Stimulated activated CD8-positive, alpha-beta memory T cell treated with anti-CD3 and anti-CD28 coated beads, Interleukin-7, amount 100 ng/mL, for 24 hours (primary cell): Measurements from ENCODE around the gene CENPF.
A peak's percentile ranks its signal among the peaks of the same experiment; 100 is the strongest.
"Not testable (repeated sequence)": the region's sequence is repeated elsewhere in the genome, so short reads cannot be mapped to it uniquely, and the experiment has no call there.

ENCODE experiments used
- DNase-seq: peaks from one replicate; pipeline ENCODE4 v3.0.0-alpha.2; 2020; ENCODE audit warnings: low read depth

The CENPF gene, protein sequence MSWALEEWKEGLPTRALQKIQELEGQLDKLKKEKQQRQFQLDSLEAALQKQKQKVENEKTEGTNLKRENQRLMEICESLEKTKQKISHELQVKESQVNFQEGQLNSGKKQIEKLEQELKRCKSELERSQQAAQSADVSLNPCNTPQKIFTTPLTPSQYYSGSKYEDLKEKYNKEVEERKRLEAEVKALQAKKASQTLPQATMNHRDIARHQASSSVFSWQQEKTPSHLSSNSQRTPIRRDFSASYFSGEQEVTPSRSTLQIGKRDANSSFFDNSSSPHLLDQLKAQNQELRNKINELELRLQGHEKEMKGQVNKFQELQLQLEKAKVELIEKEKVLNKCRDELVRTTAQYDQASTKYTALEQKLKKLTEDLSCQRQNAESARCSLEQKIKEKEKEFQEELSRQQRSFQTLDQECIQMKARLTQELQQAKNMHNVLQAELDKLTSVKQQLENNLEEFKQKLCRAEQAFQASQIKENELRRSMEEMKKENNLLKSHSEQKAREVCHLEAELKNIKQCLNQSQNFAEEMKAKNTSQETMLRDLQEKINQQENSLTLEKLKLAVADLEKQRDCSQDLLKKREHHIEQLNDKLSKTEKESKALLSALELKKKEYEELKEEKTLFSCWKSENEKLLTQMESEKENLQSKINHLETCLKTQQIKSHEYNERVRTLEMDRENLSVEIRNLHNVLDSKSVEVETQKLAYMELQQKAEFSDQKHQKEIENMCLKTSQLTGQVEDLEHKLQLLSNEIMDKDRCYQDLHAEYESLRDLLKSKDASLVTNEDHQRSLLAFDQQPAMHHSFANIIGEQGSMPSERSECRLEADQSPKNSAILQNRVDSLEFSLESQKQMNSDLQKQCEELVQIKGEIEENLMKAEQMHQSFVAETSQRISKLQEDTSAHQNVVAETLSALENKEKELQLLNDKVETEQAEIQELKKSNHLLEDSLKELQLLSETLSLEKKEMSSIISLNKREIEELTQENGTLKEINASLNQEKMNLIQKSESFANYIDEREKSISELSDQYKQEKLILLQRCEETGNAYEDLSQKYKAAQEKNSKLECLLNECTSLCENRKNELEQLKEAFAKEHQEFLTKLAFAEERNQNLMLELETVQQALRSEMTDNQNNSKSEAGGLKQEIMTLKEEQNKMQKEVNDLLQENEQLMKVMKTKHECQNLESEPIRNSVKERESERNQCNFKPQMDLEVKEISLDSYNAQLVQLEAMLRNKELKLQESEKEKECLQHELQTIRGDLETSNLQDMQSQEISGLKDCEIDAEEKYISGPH (N-terminal part only)

DNA sequence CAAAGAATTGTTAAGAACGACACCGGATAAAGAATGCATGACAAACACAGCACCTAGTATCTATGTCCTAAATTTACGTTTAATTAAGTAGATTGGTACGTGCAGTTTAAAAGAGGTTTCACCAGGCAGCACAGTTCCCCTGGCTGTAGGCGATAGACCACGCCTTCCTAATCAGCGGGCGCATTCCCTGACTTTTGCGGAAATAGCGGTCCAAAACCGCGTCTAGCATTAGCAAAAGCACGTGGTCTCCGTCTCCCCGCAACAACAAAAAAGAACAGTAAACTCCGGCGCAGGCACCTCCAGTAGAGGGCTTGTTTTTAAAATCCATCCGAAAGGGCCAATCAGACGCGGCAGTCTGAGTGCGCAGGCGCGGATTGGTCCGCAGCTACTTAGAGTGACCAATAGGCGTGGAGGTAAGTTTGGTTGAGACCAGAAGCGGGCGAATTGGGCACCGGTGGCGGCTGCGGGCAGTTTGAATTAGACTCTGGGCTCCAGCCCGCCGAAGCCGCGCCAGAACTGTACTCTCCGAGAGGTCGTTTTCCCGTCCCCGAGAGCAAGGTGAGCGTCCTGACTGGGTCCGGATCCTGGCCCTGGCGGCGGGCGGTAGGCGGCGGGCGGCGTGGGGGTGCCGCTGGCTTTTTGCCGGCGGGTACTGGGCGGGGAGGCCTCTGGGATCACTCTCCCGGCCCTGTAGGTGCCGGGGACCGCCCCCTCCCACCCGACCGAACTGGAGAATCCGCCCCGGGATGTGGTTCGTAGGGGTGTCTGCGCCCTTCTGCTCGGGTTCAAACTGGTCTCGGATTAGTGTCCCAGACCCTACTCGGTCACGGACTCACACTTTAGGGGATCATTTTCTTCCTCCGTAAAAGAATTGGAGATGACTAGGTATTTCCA, at the start of gene CENPF:
Gene CENPF, plus strand, starts transcription at position 432 of the 894 bp plus-strand sequence. CDS start 10,560 bp downstream, outside the sequence.
- peak; percentile 82 for DNase-seq

DNA sequence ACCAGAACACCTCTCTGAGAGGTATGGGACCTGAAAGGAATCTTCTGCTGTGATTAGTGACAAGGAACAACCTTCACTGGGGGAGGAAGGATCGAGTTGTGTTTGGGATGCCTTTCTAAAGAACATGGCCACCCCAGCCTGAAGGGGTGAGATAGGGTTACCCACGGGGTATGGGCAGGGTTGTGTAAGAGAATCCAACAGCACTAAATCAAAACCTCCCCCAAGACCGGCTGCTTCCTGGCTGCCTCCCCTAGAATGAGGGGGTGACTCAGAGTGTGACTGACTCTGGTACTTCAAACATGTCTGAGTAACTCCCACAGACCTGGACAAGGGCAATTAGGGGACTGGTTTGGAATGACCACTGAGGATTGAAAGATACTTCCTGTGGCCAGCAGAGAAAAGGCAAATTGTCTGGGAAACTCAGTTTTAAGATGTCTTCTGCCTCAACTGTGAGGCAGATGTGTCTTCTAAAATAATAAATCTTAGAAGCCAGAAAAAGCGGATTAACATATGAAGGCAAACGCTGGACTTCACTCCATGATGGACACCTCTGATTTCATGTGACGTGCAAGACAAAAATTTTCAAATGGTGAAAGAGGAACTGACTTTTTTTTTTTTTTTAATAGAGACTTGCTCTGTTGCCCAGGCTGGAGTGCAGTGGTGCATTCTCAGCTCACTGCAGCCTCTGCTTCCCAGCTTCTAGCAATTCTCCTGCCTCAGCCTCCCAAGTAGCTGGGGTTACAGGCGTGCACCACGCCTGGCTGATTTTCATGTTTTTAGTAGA, 44.9 kb upstream of the CENPF start:
- DNase-seq: no peak

DNA sequence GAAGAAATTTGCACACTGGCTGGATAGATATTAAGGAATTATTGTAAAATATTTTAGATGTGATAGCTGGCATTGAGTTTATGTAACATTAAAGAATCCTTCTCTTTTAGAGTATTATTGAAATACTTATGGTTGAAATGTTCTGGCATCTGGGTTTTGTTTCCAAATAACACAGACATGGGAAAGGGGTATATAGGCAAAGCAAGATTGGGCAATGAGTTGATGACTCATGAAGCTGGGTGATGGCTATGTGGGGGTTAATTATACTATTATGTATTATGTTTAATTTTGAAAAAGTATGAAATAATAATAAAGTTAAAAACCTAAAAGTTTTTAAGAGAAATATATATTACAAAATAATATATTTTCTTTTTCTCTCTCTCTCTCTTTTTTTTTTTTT, 39.1 kb upstream of the CENPF start:
- no peak for DNase-seq

DNA sequence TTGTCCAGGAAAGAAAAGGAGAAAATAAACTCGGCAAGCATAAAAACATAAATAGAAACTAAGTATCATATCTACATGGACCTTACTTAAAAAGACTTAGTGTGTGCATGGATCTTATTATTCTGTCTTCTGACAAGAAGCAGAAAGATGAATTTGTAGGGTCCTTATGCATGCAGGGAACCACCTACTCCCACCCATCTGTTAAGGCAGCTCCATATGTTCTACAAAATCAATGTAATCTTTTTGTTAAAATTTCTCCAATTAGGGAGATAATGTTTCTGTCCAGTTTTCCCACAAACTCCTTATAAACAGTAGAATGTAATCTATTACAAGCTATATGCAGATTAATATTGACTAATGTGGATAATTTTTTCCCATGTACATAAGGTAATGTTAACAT, 37.7 kb upstream of the CENPF start:
- no peak for DNase-seq

DNA sequence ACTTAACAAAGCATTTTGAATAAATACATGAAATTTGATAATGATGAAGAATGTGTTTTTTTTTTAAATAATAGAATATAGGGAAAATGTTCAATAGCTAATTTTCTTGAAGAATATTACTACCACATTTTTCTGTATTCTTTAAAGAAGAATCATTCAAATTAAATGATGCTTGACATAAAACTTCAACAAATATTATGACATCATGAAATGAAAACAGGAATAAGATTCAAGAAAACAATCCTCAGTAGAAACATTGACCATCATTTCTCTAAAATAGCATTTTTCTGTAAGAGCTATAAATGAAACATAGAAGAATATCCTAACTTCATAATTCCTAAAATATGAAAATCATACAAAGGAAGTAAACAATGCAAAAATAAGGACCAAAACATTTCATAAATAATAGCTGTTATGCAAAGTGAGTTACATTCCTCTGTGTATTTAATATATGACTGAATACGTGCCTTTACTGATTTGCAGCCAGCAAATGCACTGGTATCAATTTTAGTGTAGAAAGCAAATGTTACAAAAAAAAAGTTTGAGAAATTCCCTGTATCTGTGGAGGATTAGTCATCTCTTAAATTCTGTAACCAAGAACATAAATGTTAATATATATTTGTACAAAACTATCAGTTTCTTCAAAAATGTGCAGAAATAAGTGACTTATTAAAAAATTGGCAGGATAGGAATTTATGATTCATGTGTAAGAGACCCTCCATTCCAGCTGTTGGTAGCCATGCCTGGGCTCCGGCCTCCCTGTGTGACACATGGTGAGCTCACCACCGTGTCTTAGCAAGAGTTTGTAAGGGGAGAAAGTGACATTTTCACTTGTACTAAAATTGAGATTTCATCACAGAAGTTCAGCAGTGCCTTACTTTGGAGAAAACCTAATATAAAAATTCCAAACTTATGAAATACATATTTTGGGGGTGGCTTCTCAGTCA, 36.6 kb upstream of the CENPF start:
- DNase-seq: no peak

DNA sequence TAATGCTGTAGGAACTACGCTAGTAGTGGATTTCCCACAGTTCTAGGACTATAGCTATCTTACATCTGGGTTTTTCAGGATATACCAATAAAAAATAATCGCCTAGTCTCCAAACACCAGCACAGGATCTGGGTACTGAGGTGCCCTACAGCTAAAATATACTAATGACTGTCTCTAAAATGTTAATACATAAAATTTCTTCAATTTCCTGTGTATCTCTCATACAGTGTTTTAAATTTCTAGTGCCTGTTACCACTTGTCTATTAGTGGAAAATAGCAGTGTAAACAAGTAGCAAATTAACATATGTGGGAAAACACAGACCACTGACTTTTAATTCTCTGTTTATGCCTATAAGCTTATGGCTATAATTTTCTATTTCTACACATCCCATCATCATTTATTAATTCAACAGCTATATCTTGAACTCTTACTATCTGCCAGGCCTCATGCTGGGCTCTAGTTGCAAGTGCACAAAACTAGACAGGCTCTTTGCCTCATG, 35.5 kb upstream of the CENPF start:
- no peak for DNase-seq

DNA sequence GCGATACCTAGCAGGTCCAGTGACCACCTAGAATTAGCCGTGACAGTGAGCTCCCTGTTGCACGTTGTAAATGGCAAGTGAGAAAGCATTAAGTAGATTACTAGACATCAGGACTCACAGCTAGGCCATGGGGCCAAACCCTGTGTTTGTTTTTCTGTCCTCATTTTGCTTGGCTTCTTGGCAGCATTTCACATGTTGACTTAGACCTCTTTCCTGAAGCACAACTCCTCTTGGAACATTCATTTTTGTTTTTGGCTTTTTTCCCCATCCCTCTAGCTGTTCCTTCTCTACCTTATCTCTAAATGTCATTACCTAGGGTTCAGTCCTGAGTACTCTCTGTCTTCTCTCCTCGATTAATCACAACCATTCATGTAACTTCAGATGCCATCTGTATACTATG, 34.7 kb upstream of the CENPF start:
- no peak for DNase-seq

DNA sequence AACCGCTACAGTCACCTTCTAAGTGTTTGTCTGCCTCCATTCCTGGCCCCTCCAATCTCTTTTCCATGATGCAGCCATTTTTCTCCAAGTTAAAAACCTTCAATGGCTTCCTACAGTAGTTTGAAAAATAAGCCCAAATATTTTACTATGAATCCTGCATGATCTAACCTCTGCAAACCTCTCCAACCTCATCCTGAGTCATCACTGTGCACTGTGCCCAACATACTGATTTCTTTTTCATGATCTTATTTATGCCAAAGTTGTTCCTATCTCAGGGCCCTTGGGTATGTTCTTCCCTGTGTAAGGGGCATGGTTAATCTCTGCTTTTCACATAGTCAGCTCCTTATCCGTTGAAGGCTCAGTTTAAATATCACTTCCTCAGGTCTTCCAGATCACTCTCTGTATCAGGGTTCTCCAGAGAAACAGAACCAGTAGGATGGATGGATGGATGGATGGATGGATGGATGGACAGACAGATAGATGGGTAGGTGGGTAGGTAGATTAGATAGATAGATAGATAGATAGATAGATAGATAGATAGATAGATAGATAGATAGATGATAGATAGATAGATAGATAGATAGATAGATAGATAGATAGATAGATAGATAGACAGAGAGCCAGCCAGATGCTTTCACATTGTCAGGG, 33.5 kb upstream of the CENPF start:
- no peak for DNase-seq

DNA sequence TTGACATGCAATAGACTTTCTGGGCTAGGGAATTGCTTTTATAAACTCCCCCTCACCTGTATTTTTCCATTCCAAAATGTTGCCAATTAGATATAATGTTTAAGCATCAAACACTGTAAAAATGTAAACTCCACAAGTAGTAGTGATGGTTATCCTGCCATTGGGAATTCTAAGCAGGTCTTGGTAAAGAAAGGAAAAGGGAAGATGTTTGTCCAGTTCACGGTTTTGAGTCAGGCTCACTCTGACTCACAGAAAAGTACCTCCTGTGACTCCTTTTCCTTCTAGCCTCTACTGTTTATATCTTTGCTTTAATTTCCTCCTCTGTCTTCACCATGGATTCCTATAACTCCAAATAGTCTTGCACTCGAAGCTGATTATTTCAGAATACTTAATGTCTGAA, 32.6 kb upstream of the CENPF start:
- no peak for DNase-seq

DNA sequence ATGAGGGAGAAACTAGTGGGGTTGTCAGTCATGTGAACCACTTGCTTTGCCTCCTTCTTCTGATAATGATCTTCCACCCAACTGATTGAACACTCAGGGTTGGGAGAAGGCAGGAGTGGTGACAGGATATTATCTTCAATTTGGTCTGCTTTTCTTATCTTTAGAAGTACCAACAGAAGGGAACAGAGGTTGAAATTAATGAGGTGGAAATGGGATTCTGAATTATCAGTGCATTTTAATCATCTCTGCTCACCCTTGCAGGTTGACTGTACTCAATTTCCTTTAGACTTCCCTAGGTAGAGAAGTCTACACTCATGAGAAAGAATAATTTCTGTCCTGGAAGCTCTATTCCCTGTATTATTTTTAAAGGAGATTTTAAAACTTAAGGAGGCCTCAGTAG, 31.7 kb upstream of the CENPF start:
- no peak for DNase-seq

DNA sequence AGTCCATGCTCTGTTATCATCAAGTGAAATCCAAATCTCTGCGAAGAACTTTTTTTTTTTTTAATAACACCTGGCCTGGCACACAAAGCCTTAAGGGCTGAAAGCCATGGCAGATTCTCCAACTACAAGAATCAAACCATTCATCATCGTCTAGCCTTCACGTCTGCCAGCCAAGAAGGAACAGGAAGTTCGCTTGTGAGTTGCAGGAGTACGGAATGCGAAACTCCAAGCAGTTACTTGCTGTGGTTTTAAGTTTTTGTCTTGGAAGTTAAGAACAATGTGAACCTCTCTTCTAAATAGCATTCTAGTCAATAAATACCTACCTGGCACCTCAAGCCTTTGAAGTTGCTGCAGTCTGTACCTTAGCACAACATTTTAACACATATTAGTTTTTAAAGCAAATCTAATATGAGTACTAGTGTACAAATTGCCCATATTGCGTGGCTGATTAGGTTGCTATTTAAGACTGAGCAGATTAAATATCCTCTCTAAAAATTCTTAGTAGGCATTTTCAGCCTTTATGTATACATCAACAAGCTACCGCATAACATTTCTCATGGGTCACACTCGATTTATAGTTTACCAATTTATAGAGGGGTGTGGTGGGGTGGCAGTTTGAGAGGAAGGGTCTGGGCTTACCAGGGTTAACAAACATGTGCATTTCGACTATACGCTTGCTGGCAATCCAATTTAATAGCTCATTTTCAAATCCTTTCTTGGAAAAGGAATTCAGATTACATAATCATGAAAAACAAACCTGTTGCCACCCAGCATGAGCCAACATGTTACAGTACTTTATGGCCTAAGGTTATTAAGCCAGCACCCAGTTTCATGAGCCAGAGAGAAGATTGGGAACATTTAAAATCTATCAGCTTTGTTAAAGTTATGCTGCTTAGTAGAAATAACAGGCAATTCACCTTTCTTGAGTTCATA, 29.3 kb upstream of the CENPF start:
- no peak for DNase-seq

DNA sequence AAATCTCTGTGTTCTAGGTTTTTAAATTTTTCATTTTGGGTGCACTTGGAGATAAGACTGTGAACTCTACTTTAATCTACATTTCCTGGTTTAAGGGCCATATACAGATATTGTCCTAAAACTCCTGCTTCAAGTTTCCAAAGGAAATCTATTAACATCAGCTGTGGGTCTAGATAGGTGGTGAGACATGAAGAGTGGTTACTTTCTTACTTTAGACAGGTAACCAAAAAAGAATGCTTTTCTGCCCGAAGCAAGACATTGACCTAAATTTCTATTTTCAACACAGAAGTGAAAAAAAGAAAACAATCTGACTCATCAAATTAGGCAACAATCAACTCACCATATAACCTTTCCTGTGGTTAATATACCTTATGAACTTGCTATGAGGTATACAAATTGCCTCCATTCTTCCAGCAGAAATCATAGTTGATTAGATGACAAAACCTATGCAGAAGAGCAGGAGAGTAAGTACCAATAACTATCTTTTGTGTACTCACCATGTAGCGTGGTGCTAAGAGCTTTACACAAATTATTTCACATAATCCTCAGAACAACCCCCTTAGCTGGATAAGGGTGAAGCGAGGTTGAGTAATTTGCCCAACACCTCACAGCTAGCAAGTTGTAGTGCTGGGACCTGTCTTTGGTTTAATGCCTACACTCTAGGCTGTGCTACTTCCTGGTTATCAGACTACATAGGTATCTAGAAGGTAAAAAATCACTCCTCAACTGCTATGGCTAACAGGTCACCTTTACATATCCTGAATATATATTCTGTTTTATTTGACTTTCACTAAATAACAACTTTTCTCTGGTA, 28.2 kb upstream of the CENPF start:
- DNase-seq: no peak

DNA sequence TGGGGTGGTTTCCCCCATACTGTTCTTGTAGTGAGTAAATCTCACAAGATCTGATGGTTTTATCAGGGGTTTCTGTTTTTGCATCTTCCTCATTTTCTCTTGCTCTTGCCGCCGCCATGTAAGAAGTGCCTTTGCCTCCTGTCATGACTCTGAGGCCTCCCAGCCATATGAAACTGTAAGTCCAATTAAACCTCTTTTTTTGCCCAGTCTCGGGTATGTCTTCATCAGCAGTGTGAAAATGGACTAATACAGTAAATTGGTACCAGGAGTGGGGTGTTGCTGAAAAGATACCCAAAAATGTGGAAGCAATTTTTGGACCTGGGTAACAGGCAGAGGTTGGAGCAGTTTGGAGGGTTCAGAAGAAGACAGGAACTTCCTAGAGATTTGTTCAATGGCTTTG, 26.9 kb upstream of the CENPF start:
- not testable (repeated sequence) for DNase-seq

DNA sequence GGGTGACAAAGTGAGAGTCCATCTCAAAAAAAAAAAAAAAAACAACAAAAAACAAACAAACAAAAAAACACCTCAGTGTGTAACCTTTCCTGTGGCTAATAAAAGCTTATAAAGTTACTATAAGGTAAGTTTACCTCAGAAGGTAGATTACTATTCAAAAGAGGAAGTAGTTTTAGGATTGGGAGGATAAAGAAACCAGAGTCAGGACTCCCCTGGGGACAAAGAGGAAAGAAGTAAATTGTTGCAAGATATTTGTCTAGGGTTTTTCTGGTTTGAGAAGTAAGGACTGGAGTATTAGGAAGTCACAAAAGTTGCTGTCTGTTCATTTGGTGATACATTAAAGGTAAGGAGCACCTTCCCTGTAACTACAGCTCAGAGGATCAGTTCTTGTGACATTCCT, 23.8 kb upstream of the CENPF start:
- DNase-seq: no peak

DNA sequence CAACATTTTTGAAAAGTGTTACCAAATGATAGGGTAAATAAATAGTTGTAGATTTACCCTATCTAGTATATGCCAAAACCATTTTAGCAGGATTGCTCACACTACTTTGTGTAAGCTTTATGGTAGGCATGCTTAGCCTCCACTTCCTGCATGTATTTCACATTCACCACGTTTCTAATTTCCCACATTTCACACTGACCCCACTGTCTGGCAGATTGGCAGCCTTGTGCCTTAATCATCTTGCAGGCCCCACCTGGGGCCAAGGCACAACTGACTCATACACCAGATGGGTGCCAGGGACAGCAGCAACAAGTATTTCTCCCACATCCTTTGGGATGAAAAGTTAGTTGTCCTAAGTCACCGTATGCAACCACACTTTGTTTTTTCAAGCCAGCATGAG, 21.2 kb upstream of the CENPF start:
- DNase-seq: no peak

DNA sequence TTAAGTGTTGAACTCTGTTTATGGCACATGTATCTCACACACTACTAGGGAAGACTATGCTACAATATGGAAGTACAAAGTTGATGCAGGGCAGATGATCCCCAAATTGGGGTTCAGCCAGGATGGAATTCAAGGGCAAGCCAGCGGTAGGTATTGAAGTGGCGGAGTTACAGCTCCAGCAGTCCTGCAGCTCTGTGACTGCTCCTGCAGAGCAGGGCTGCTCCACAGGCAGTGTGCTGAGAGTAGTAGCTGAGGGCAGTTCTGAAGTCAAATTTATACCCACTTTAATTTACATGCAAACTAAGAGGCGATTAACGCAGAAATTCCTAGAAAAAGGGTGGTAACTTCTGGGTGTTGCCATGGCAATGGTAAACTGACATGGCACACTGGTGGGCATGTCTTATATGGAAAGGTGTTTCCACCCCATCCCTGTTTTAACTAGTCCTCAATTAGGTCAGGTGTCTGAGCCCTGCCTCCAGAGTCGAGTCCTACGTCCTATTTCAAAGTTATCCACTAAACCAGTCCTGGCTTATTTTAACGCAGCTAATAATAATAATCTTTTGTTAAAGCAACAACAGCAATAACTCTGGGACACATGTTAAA, 20.6 kb upstream of the CENPF start:
- no peak for DNase-seq
